ENCODE results near the gene FRMD1.

DNA sequence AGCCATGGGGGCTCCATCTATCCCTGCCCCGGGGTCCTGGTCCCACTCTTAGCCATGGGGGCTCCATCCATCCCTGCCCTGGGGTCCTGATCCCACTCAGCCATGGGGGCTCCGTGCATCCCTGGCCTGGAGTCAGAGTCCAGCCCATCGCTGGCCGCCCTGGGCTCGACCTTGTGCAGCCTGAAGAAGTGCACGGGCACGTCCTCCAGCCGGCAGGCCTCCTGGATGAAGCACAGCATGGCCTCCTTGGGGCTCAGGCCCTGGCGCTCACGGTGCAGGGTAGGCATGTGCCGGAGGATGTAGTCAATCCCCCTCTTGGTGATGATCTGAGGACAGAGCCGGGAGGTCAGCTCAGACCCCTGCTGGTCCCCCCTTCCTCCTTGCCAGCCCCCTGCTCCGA is 15.6 kb downstream of the FRMD1 start:
- TF ChIP-seq, protein P1, sequence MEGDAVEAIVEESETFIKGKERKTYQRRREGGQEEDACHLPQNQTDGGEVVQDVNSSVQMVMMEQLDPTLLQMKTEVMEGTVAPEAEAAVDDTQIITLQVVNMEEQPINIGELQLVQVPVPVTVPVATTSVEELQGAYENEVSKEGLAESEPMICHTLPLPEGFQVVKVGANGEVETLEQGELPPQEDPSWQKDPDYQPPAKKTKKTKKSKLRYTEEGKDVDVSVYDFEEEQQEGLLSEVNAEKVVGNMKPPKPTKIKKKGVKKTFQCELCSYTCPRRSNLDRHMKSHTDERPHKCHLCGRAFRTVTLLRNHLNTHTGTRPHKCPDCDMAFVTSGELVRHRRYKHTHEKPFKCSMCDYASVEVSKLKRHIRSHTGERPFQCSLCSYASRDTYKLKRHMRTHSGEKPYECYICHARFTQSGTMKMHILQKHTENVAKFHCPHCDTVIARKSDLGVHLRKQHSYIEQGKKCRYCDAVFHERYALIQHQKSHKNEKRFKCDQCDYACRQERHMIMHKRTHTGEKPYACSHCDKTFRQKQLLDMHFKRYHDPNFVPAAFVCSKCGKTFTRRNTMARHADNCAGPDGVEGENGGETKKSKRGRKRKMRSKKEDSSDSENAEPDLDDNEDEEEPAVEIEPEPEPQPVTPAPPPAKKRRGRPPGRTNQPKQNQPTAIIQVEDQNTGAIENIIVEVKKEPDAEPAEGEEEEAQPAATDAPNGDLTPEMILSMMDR (IDR thresholded peaks at IDR 0.05; ENCODE audit: poor library complexity): no peak
- TF ChIP-seq EZH2 (IDR thresholded peaks at IDR 0.05; ENCODE audit: borderline replicate concordance): no peak

All from hepatocyte (in vitro differentiated cells).